Smooth muscle cell (in vitro differentiated cells): ENCODE measurements around the gene CYLD. TPM values are rescaled to one million over a fixed set of nuclear protein-coding genes. Genes with fewer than 3 reads are reported as not detected.

Experiments used
- DNase-seq: peaks from one replicate; lab custom pipeline; 2025; ENCODE audit not compliant: unreplicated experiment; lab: John Stamatoyannopoulos, UW
- H2AFZ ChIP-seq: fragments of 200-600 bp; sonication (generic); 2 replicates; pipeline ENCODE4 v1.6.0; 2016; ENCODE audit warnings: antibody characterized with exemption, low read depth, mild to moderate bottlenecking
- H3F3A ChIP-seq: fragments of 200-600 bp; sonication (generic); 2 replicates; pipeline ENCODE4 v1.6.0; 2017; ENCODE audit warnings: antibody characterized with exemption, low read depth
- H3K27ac ChIP-seq: fragments of 200-600 bp; sonication (generic); 2 replicates; pipeline ENCODE4 v1.5.1; 2016; ENCODE audit warnings: low read depth, mild to moderate bottlenecking
- H3K27me3 ChIP-seq: fragments of 200-600 bp; sonication (generic); 2 replicates; pipeline ENCODE4 v1.6.1; 2016; ENCODE audit warnings: low read depth, mild to moderate bottlenecking
- H3K36me3 ChIP-seq: fragments of 200-600 bp; sonication (generic); 2 replicates; pipeline ENCODE4 v1.5.1; 2016; ENCODE audit warnings: low read depth
- H3K4me1 ChIP-seq: fragments of 200-600 bp; sonication (generic); 2 replicates; pipeline ENCODE4 v1.5.1; 2016; ENCODE audit warnings: low read depth
- H3K4me2 ChIP-seq: fragments of 200-600 bp; sonication (generic); 2 replicates; pipeline ENCODE4 v1.6.0; 2016; ENCODE audit warnings: mild to moderate bottlenecking
- H3K4me3 ChIP-seq: fragments of 200-600 bp; sonication (generic); 2 replicates; pipeline ENCODE4 v1.5.1; 2016; ENCODE audit warnings: mild to moderate bottlenecking
- H3K79me2 ChIP-seq: fragments of 200-600 bp; sonication (generic); 2 replicates; pipeline ENCODE4 v1.6.0; 2016; ENCODE audit warnings: low read depth, mild to moderate bottlenecking
- H3K9ac ChIP-seq: fragments of 200-600 bp; sonication (generic); 2 replicates; pipeline ENCODE4 v1.6.0; 2016; ENCODE audit warnings: low read depth
- H3K9me3 ChIP-seq: fragments of 200-600 bp; sonication (generic); replicated peaks from 2 replicates; pipeline ENCODE4 v1.5.1; 2016; ENCODE audit warnings: low read depth
- H4K20me1 ChIP-seq: fragments of 200-600 bp; sonication (generic); 2 replicates; pipeline ENCODE4 v1.6.0; 2016; ENCODE audit warnings: low read depth
- WGBS: methylation state at CpG from one replicate; pipeline ENCODE4 v1.1.7; 2016; ENCODE audit warnings: low lambda C conversion rate; 5-methylcytosine and 5-hydroxymethylcytosine counted together
- polyA plus RNA-seq: library from polyadenylated mRNA; unstranded; fragments of >200 nt; fragmentation: Nextera tagmentation; extraction: Ambion mirVana; gene quantifications from 2 replicates; pipeline ENCODE4 v1.2.1, GENCODE V29; 2016
- total RNA-seq: library from RNA; depleted of rRNA; stranded (reverse); fragments of >200 nt; gene quantifications from 2 replicates; pipeline ENCODE4 v1.2.3, GENCODE V29; 2014
- TF ChIP-seq, protein P1 (sequence below): fragments of 200-600 bp; sonication (generic); IDR thresholded peaks from 2 replicates; pipeline ENCODE4 v1.5.1; 2017; ENCODE audit warnings: borderline replicate concordance, mild to moderate bottlenecking, antibody characterized with exemption; ENCODE audit not compliant: insufficient read depth, poor library complexity, severe bottlenecking

Gene CYLD
- total and polyA plus RNA-seq, 2 experiments from 2014 or later = 11.3 to 13.8 TPM

DNA sequence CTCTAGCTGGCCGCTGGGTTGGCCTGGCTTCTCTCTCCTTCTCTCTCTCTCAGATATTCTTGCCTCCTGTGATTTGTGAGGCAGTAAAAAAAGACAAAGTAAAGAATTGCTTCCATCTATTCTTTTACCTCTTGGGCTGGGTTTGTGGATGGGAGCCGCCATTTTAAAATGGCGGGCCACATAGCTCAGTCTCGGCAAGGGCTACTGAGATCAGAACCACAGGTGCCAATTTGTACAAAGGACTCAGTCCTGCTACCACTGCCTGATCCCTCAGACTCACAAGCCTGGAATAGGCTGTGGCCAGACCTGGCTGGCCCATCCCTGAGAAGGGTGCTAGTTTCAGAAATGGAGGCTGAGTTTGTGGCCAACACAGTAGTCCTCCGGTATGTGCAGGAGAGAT lies 24.4 kb upstream of the CYLD start:
- H3K4me1 ChIP-seq = no peaks in the 10 kb centered on the region
- H3K36me3 ChIP-seq = no peaks in the 10 kb centered on the region
- no peak overlapping the region for H3K9ac ChIP-seq
- WGBS = 88% methylated on average over 5 of the region's 5 CpGs
- H3K27me3 ChIP-seq = no peaks in the 10 kb centered on the region
- TF ChIP-seq, protein P1, sequence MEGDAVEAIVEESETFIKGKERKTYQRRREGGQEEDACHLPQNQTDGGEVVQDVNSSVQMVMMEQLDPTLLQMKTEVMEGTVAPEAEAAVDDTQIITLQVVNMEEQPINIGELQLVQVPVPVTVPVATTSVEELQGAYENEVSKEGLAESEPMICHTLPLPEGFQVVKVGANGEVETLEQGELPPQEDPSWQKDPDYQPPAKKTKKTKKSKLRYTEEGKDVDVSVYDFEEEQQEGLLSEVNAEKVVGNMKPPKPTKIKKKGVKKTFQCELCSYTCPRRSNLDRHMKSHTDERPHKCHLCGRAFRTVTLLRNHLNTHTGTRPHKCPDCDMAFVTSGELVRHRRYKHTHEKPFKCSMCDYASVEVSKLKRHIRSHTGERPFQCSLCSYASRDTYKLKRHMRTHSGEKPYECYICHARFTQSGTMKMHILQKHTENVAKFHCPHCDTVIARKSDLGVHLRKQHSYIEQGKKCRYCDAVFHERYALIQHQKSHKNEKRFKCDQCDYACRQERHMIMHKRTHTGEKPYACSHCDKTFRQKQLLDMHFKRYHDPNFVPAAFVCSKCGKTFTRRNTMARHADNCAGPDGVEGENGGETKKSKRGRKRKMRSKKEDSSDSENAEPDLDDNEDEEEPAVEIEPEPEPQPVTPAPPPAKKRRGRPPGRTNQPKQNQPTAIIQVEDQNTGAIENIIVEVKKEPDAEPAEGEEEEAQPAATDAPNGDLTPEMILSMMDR = no peak
- no peak overlapping the region for H3K4me3 ChIP-seq
- no peaks in the 10 kb centered on the region for H3K79me2 ChIP-seq
- no peaks in the 10 kb centered on the region for H3F3A ChIP-seq
- no peaks in the 10 kb centered on the region for H3K9me3 ChIP-seq
- no peak for DNase-seq
- H2AFZ ChIP-seq = no peak overlapping the region
- no peak overlapping the region for H3K4me2 ChIP-seq
- no peaks in the 10 kb centered on the region for H4K20me1 ChIP-seq
- no peak overlapping the region for H3K27ac ChIP-seq

DNA sequence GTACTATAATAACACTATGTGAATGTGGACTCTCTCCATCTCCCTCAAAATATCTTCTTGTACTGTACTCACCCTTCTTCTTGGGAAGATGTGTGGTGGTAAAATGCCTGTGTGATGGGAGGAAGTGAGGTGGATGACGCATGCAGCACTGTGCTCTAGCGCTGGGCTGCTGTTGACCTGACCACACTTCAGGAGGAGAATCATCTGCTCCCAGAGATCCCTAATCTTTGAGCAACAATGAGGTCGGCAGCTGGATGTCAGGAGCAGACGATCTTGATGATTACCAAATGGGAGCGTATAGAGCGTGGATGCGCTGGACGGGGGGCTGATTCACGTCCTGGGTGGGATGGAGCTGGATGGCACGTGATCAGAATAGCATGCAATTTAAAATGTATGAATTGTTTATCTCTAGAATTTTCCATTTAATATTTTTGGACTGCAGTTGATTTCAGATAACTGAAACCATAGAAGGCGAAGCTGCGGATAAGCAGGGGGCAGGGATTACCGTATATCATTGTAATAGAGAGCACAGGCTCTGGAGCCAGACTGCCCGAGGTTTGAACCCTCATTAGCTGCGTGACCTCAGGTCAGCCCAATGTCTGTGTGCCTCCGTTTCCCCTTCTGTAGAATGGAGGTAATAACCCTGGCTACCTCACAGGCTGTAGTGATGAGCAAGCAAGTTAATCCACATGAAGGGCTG lies 23.7 kb upstream of the CYLD start:
- no peak overlapping the region for H3K27ac ChIP-seq
- H3K36me3 ChIP-seq = no peaks in the 10 kb centered on the region
- no peaks in the 10 kb centered on the region for H3F3A ChIP-seq
- DNase-seq = no peak
- H3K9ac ChIP-seq = no peak overlapping the region
- no peaks in the 10 kb centered on the region for H3K4me1 ChIP-seq
- H3K9me3 ChIP-seq = no peaks in the 10 kb centered on the region
- WGBS = 85% methylated on average over 16 of the region's 16 CpGs
- TF ChIP-seq, protein P1 = no peak
- no peak overlapping the region for H2AFZ ChIP-seq
- H3K79me2 ChIP-seq = no peaks in the 10 kb centered on the region
- no peaks in the 10 kb centered on the region for H3K27me3 ChIP-seq
- H3K4me2 ChIP-seq = no peak overlapping the region
- no peaks in the 10 kb centered on the region for H4K20me1 ChIP-seq
- H3K4me3 ChIP-seq = no peak overlapping the region

DNA sequence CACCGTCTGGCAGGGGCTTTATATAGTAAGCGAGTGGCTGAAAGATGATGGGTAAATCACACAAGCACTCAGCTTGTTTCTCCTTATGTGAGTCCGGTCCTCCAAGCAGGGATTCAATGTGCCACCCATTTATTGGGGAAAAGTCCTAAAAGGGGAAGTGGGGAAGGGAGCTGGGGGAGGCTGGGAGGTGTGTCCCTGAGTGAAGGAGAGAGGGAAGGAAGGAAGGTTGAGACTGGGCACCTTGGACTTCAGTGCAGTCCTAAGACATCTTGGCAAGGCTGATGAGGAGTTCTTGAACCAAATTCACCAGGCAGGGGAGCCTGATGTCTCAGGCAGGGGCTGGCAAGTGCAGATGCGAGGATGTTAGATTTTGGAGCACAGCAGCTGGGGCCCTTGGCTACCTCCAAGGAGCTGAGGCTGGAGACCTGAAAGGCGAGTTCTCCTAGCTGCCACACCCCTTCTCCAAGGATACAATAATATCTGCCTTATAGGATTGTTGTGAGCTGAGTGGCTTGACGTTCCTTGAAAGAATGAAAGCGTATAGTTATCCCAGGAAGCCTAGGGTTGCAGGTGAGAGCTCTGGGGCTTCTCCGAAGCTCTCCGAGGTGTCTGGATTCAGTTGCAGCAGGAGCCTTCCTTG lies 23.0 kb upstream of the CYLD start:
- TF ChIP-seq, protein P1 = no peak
- no peak overlapping the region for H3K9ac ChIP-seq
- H3K27ac ChIP-seq = peak overlapping the region; percentile 28
- H4K20me1 ChIP-seq = no peaks in the 10 kb centered on the region
- H3K79me2 ChIP-seq = no peaks in the 10 kb centered on the region
- H3K4me3 ChIP-seq = no peak overlapping the region
- no peaks in the 10 kb centered on the region for H3K4me1 ChIP-seq
- H2AFZ ChIP-seq = no peak overlapping the region
- no peak overlapping the region for H3K4me2 ChIP-seq
- no peaks in the 10 kb centered on the region for H3K36me3 ChIP-seq
- no peaks in the 10 kb centered on the region for H3K27me3 ChIP-seq
- no peaks in the 10 kb centered on the region for H3K9me3 ChIP-seq
- H3F3A ChIP-seq = no peaks in the 10 kb centered on the region
- no peak for DNase-seq
- 76% methylated on average over 9 of the region's 9 CpGs for WGBS
